Ishikawa (cell line): ENCODE results near the gene IGSF23.

Source experiments
- CEBPB ChIP-seq: IDR thresholded peaks from 2 replicates; pipeline ENCODE4 v1.6.1; 2012
- CREB1 ChIP-seq: IDR thresholded peaks from 2 replicates; pipeline ENCODE4 v1.6.1; 2012; ENCODE audit warnings: low read depth
- EGR1 ChIP-seq: IDR thresholded peaks from 2 replicates; pipeline ENCODE4 v1.6.1; 2012
- EP300 ChIP-seq: IDR thresholded peaks from 2 replicates; pipeline ENCODE4 v1.6.1; 2012; ENCODE audit warnings: borderline replicate concordance
- FOXM1 ChIP-seq: IDR thresholded peaks from 2 replicates; pipeline ENCODE4 v1.6.1; 2012; ENCODE audit warnings: low read depth, borderline replicate concordance
- NFIC ChIP-seq: IDR thresholded peaks from 2 replicates; pipeline ENCODE4 v1.6.1; 2012
- RAD21 ChIP-seq: IDR thresholded peaks from 2 replicates; pipeline ENCODE4 v1.6.1; 2012; ENCODE audit warnings: low read depth
- TAF1 ChIP-seq: IDR thresholded peaks from 2 replicates; pipeline ENCODE4 v1.6.1; 2012; ENCODE audit warnings: low read depth, mild to moderate bottlenecking
- TCF12 ChIP-seq: IDR thresholded peaks from 2 replicates; pipeline ENCODE4 v1.6.1; 2012; ENCODE audit warnings: low read depth
- TEAD4 ChIP-seq: IDR thresholded peaks from 2 replicates; pipeline ENCODE4 v1.6.1; 2012
- YY1 ChIP-seq: IDR thresholded peaks from 2 replicates; pipeline ENCODE4 v1.6.1; 2012; ENCODE audit warnings: low read depth
- ZBTB7A ChIP-seq: IDR thresholded peaks from 2 replicates; pipeline ENCODE4 v1.6.1; 2012; ENCODE audit warnings: low read depth
- TF ChIP-seq, protein P1 (sequence below): IDR thresholded peaks from 2 replicates; pipeline ENCODE4 v1.6.1; 2012
- TF ChIP-seq, protein P2 (sequence below): IDR thresholded peaks from 2 replicates; pipeline ENCODE4 v1.6.1; 2012; ENCODE audit warnings: low read depth, mild to moderate bottlenecking
- TF ChIP-seq, protein P3 (sequence below): IDR thresholded peaks from 2 replicates; pipeline ENCODE4 v1.6.1; 2012

IGSF23 gene

DNA sequence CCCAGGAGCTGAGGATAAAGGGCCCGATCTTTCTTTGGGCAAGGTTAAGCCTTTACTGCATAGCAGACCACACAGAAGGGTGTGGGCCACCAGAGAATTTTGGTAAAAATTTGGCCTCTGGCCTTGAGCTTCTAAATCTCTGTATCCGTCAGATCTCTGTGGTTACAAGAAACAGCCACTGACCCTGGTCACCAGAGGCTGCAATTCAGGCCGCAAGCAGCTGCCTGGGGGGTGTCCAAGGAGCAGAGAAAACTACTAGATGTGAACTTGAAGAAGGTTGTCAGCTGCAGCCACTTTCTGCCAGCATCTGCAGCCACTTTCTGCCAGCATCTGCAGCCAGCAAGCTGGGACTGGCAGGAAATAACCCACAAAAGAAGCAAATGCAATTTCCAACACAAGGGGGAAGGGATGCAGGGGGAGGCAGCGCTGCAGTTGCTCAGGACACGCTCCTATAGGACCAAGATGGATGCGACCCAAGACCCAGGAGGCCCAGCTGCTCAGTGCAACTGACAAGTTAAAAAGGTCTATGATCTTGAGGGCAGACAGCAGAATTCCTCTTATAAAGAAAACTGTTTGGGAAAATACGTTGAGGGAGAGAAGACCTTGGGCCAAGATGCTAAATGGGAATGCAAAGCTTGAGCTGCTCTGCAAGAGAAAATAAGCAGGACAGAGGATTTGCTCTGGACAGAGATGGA is 49.5 kb downstream of the IGSF23 start:
- TF ChIP-seq, protein P1, sequence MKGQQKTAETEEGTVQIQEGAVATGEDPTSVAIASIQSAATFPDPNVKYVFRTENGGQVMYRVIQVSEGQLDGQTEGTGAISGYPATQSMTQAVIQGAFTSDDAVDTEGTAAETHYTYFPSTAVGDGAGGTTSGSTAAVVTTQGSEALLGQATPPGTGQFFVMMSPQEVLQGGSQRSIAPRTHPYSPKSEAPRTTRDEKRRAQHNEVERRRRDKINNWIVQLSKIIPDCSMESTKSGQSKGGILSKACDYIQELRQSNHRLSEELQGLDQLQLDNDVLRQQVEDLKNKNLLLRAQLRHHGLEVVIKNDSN = no peak
- TF ChIP-seq RAD21 = no peak
- TF ChIP-seq CEBPB = no peak
- no peak for TF ChIP-seq TAF1
- no peak for TF ChIP-seq ZBTB7A
- no peak for TF ChIP-seq EP300
- no peak for TF ChIP-seq YY1
- TF ChIP-seq, protein P2, sequence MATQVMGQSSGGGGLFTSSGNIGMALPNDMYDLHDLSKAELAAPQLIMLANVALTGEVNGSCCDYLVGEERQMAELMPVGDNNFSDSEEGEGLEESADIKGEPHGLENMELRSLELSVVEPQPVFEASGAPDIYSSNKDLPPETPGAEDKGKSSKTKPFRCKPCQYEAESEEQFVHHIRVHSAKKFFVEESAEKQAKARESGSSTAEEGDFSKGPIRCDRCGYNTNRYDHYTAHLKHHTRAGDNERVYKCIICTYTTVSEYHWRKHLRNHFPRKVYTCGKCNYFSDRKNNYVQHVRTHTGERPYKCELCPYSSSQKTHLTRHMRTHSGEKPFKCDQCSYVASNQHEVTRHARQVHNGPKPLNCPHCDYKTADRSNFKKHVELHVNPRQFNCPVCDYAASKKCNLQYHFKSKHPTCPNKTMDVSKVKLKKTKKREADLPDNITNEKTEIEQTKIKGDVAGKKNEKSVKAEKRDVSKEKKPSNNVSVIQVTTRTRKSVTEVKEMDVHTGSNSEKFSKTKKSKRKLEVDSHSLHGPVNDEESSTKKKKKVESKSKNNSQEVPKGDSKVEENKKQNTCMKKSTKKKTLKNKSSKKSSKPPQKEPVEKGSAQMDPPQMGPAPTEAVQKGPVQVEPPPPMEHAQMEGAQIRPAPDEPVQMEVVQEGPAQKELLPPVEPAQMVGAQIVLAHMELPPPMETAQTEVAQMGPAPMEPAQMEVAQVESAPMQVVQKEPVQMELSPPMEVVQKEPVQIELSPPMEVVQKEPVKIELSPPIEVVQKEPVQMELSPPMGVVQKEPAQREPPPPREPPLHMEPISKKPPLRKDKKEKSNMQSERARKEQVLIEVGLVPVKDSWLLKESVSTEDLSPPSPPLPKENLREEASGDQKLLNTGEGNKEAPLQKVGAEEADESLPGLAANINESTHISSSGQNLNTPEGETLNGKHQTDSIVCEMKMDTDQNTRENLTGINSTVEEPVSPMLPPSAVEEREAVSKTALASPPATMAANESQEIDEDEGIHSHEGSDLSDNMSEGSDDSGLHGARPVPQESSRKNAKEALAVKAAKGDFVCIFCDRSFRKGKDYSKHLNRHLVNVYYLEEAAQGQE = no peak
- TF ChIP-seq CREB1 = no peak
- no peak for TF ChIP-seq EGR1
- TF ChIP-seq, protein P3, sequence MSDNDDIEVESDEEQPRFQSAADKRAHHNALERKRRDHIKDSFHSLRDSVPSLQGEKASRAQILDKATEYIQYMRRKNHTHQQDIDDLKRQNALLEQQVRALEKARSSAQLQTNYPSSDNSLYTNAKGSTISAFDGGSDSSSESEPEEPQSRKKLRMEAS = no peak
- TF ChIP-seq TEAD4 = no peak
- no peak for TF ChIP-seq NFIC
- TF ChIP-seq FOXM1 = no peak
- TF ChIP-seq TCF12 = no peak

DNA sequence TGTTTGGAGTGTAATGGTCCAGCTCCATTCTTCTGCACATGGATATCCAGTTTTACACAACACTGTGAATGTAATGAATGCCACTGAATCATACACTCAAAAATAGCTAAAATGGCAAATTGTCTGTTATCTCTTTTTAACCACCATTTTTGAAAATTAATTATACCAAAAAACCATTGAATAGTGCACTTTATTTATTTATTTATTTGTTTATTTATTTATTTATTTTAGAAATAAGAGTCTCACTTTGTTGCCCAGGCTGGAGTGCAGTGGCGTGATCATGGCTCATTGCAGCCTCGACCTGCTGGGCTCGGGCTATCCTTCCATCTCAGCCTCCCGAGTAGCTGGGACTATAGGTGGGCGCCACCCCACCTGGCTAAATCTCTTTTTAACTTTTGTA is 50.6 kb downstream of the IGSF23 start:
- TF ChIP-seq, protein P2 = no peak
- TF ChIP-seq EP300 (no peak), YY1 (no peak), TCF12 (no peak), CREB1 (no peak), CEBPB (no peak), NFIC (no peak), ZBTB7A (no peak), TEAD4 (no peak), RAD21 (no peak), TAF1 (no peak), EGR1 (no peak), FOXM1 (no peak)
- TF ChIP-seq, protein P1 = no peak
- TF ChIP-seq, protein P3 = no peak

DNA sequence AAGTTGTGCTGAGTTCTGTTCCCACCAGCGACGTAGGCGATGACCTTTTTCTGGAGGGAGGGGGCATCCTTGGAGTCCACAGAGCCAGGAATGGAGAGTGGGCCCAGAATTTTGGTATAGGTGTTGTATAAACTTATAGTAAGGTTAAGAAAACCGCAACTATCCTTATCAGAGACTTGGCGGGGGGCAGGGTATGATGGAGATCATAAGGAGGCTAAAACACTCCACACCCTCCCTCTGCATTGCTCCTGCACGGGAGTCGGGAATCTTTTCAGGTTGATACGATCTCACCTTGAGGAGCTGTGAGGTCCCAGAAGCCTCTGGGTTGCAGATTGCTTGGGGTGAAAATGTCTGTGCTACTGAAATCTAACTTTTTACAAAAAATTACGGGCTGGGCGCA is 51.6 kb downstream of the IGSF23 start:
- TF ChIP-seq NFIC (no peak), FOXM1 (no peak), CREB1 (no peak), CEBPB (no peak), ZBTB7A (no peak), RAD21 (no peak), EP300 (no peak), TEAD4 (no peak), EGR1 (no peak), YY1 (no peak), TAF1 (no peak), TCF12 (no peak)
- TF ChIP-seq, protein P2 = no peak
- TF ChIP-seq, protein P1 = no peak
- TF ChIP-seq, protein P3 = no peak
